Keratinocyte (primary cell): Measurements from ENCODE around the gene BIN2. TPM values are rescaled to one million over a fixed set of nuclear protein-coding genes. Genes with fewer than 3 reads are reported as not detected.

ENCODE experiments used
- DNase-seq: peaks from one replicate; pipeline ENCODE4 v3.0.0-alpha.2; 2011; ENCODE audit warnings: low read depth, missing footprints, low spot score
- FAIRE-seq: peaks from 2 replicates; lab custom pipeline; 2011; peaks lifted over from hg19 to GRCh38; lab: Jason Lieb, UNC
- H2AFZ ChIP-seq: 2 replicates; pipeline ENCODE4 v1.6.0; 2012; ENCODE audit warnings: low read length, control low read depth, inconsistent platforms; ENCODE audit not compliant: control insufficient read depth
- H3K27ac ChIP-seq: 2 replicates; pipeline ENCODE4 v1.5.1; 2011; ENCODE audit warnings: low read length; ENCODE audit not compliant: control insufficient read depth, insufficient read depth
- H3K27me3 ChIP-seq: 3 replicates; pipeline ENCODE4 v1.6.0; 2011; ENCODE audit warnings: low read length; ENCODE audit not compliant: control insufficient read depth, insufficient read depth; ENCODE audit errors: extremely low read depth
- H3K36me3 ChIP-seq, 2 experiments: 2 replicates in 1 of 2; 3 replicates in 1 of 2; pipeline ENCODE4 v1.5.1; 2011; ENCODE audit warnings: low read length in 2 of 2, mild to moderate bottlenecking in 1 of 2; ENCODE audit not compliant: control insufficient read depth in 2 of 2, insufficient read depth in 2 of 2; ENCODE audit errors: extremely low read depth in 1 of 2
- H3K4me1 ChIP-seq: 3 replicates; pipeline ENCODE4 v1.5.1; 2011; ENCODE audit warnings: low read length; ENCODE audit not compliant: control insufficient read depth, insufficient read depth; ENCODE audit errors: extremely low read depth
- H3K4me2 ChIP-seq: 3 replicates; pipeline ENCODE4 v1.6.0; 2011; ENCODE audit warnings: low read depth, low read length; ENCODE audit not compliant: control insufficient read depth, insufficient read depth; ENCODE audit errors: extremely low read depth
- H3K4me3 ChIP-seq, 3 experiments: fragments of 200-600 bp in 1 of 3; sonication (generic) in 1 of 3; 2 replicates in 2 of 3; 3 replicates in 1 of 3; pipeline ENCODE4 v1.5.1; 2011 to 2016; ENCODE audit warnings: low read length in 3 of 3, mild to moderate bottlenecking in 3 of 3, control low read depth in 2 of 3, inconsistent platforms in 1 of 3, low read depth in 1 of 3, mixed read lengths in 1 of 3, mixed run types in 1 of 3, moderate library complexity in 1 of 3; ENCODE audit not compliant: control insufficient read depth in 2 of 3, insufficient read depth in 2 of 3; ENCODE audit errors: extremely low read depth in 1 of 3
- H3K79me2 ChIP-seq: 2 replicates; pipeline ENCODE4 v1.6.0; 2012; ENCODE audit warnings: low read length; ENCODE audit not compliant: control insufficient read depth, insufficient read depth
- H3K9ac ChIP-seq: 3 replicates; pipeline ENCODE4 v1.6.0; 2011; ENCODE audit warnings: low read length; ENCODE audit not compliant: control insufficient read depth, insufficient read depth; ENCODE audit errors: extremely low read depth
- H3K9me1 ChIP-seq: 3 replicates; pipeline ENCODE4 v1.6.0; 2011; ENCODE audit warnings: low read length; ENCODE audit not compliant: control insufficient read depth, insufficient read depth; ENCODE audit errors: extremely low read depth
- H3K9me3 ChIP-seq: 2 replicates; pipeline ENCODE4 v1.5.1; 2012; ENCODE audit warnings: low read depth, low read length; ENCODE audit not compliant: control insufficient read depth
- H4K20me1 ChIP-seq: 3 replicates; pipeline ENCODE4 v1.6.0; 2011; ENCODE audit warnings: low read length; ENCODE audit not compliant: control insufficient read depth, insufficient read depth; ENCODE audit errors: extremely low read depth
- CTCF ChIP-seq, 3 experiments: IDR thresholded peaks in 1 of 3; conservative IDR thresholded peaks in 1 of 3; optimal IDR thresholded peaks in 1 of 3; 2 replicates in 2 of 3; 3 replicates in 1 of 3; pipeline versions ENCODE3 to v1.5.1; 2011; ENCODE audit warnings: low read length in 3 of 3, mild to moderate bottlenecking in 3 of 3, moderate library complexity in 2 of 3, control low read depth in 1 of 3, inconsistent platforms in 1 of 3; ENCODE audit not compliant: insufficient read depth in 2 of 3; ENCODE audit errors: extremely low read depth in 1 of 3
- EZH2 ChIP-seq: IDR thresholded peaks from one replicate; pipeline ENCODE4 v1.6.1; 2012; ENCODE audit warnings: inconsistent platforms, mild to moderate bottlenecking, low read length, moderate library complexity
- dilution Hi-C: fragments of 300-500 bp; cut with MboI; formaldehyde crosslinking; loops from one replicate; pipeline ENCODE4 v1.7.0; 2020; ENCODE audit warnings: low sequenced_read_pairs; ENCODE audit not compliant: extremely low pct_ligation_motif_present
- polyA plus RNA-seq, 5 experiments: library from polyadenylated mRNA; depleted of rRNA in 3 of 5; stranded (reverse) in 3 of 5; stranded (forward) in 1 of 5; unstranded in 1 of 5; fragments of >200 nt; gene quantifications; 1 replicate in 1 of 5; 2 replicates in 3 of 5; 3 replicates in 1 of 5; pipeline versions ENCODE4 v1.2.1 to v1.2.3, GENCODE V29; 2011 to 2012; ENCODE audit warnings: missing spikeins in 2 of 5, low read depth in 1 of 5, low replicate concordance in 1 of 5

BIN2 gene
- polyA plus RNA-seq, 1 donor (not counting 4 experiments of a cell fraction or from before 2014, with no cell fraction given): not detected

GRCh38 chr12:51328587-51328986 lies 4.6 kb upstream of the BIN2 start:
- Histone ChIP-seq H3K4me2 (no peak overlapping the region), H2AFZ (no peak overlapping the region), H4K20me1 (no peaks in the 10 kb centered on the region), H3K4me1 (peaks cover 12% of the 10 kb centered on the region), H3K4me3 (no peak overlapping the region), H3K36me3 (no peaks in the 10 kb centered on the region), H3K27ac (no peak overlapping the region), H3K79me2 (no peaks in the 10 kb centered on the region), H3K9ac (no peak overlapping the region), H3K9me1 (no peaks in the 10 kb centered on the region), H3K9me3 (no peaks in the 10 kb centered on the region), H3K27me3 (no peaks in the 10 kb centered on the region)
- dilution Hi-C loops: no loop called here
- FAIRE-seq (no peak), DNase-seq (no peak)
- TF ChIP-seq CTCF (optimal IDR thresholded peaks at IDR 0.05 in 1 of 3, IDR thresholded peaks at IDR 0.05 in 1 of 3, conservative IDR thresholded peaks at IDR 0.05 in 1 of 3; ENCODE audit: extremely low read depth in 1 of 3, insufficient read depth in 2 of 3, low read length in 3 of 3): no peak
- TF ChIP-seq EZH2: no peak

GRCh38 chr12:51326698-51327439 lies 2.9 kb upstream of the BIN2 start:
- Histone ChIP-seq H4K20me1 (no peaks in the 10 kb centered on the region), H3K4me2 (peak overlapping the region; percentile 65), H3K4me3 (peak overlapping the region in 2 of 3 experiments; percentile 15 to 19), H3K79me2 (no peaks in the 10 kb centered on the region), H3K9ac (peak overlapping the region; percentile 40), H3K9me1 (no peaks in the 10 kb centered on the region), H2AFZ (peak overlapping the region; percentile 79), H3K27me3 (no peaks in the 10 kb centered on the region), H3K36me3 (no peaks in the 10 kb centered on the region), H3K4me1 (peaks cover 12% of the 10 kb centered on the region), H3K9me3 (no peaks in the 10 kb centered on the region), H3K27ac (peak overlapping the region; percentile 46)
- TF ChIP-seq EZH2: no peak
- dilution Hi-C loops: no loop called here
- DNase-seq (no peak), FAIRE-seq (peak; percentile 73)
